Tibial artery (tissue), 4 donors: ENCODE results near the gene CDX1.

Source experiments
- DNase-seq, 2 donors: peaks; one replicate each; pipeline ENCODE4 v3.0.0-alpha.2; 2019
- H3K27ac ChIP-seq, 2 donors: fragments of 200-600 bp; sonication (generic) in 1 of 2; 1 replicate in 1 of 2; 2 replicates in 1 of 2; pipeline ENCODE4 v1.5.1; 2018 to 2019; ENCODE audit warnings: mild to moderate bottlenecking in 1 of 2
- H3K27me3 ChIP-seq, 2 donors: fragments of 200-600 bp; sonication (generic) in 1 of 2; one replicate each; pipeline versions ENCODE4 v1.5.1 to v1.6.0; 2016 to 2019
- H3K36me3 ChIP-seq, 3 donors: fragments of 200-600 bp; sonication (generic) in 2 of 3; one replicate each; pipeline ENCODE4 v1.5.1; 2016 to 2019; ENCODE audit warnings: mild to moderate bottlenecking in 2 of 3
- H3K4me1 ChIP-seq, 4 donors: fragments of 200-600 bp; sonication (generic) in 2 of 4; 1 replicate in 3 of 4; 2 replicates in 1 of 4; pipeline ENCODE4 v1.5.1; 2016 to 2019
- H3K4me3 ChIP-seq, 2 donors: fragments of 200-600 bp; sonication (generic) in 1 of 2; 1 replicate in 1 of 2; 2 replicates in 1 of 2; pipeline ENCODE4 v1.5.1; 2018 to 2019; ENCODE audit warnings: mild to moderate bottlenecking in 2 of 2
- H3K9me3 ChIP-seq, 3 donors: fragments of 200-600 bp; sonication (generic) in 1 of 3; one replicate each; pipeline ENCODE4 v1.5.1; 2016 to 2019
- CTCF ChIP-seq, 2 experiments: fragments of 200-600 bp in 1 of 2; fragments of 450-650 bp in 1 of 2; IDR thresholded peaks; one replicate each; pipeline ENCODE4 v1.5.1; 2017 to 2019; ENCODE audit warnings: antibody characterized with exemption in 2 of 2, mild to moderate bottlenecking in 1 of 2, moderate library complexity in 1 of 2
- intact Hi-C: fragments of 100-400 bp; cut with DNase I; formaldehyde crosslinking; loops from one replicate; pipeline ENCODE4 v1.15.0; 2023; ENCODE audit warnings: low total_unique reads

CDX1 gene

GRCh38 chr5:150183436-150183835, 16.9 kb downstream of the CDX1 start:
- no peak for TF ChIP-seq CTCF (IDR thresholded peaks at IDR 0.05)
- Histone ChIP-seq H3K27me3 (peaks cover 0 to 4% of the 10 kb centered on the region in 2 donors), H3K4me1 (peaks cover 8 to 45% (median 31%) of the 10 kb centered on the region in 4 donors), H3K36me3 (no peaks in the 10 kb centered on the region), H3K27ac (peak overlapping the region in 1 of 2 donors; percentile 93), H3K4me3 (no peak overlapping the region), H3K9me3 (no peaks in the 10 kb centered on the region)
- no peak for DNase-seq
- intact Hi-C loops = no loop called here

DNA sequence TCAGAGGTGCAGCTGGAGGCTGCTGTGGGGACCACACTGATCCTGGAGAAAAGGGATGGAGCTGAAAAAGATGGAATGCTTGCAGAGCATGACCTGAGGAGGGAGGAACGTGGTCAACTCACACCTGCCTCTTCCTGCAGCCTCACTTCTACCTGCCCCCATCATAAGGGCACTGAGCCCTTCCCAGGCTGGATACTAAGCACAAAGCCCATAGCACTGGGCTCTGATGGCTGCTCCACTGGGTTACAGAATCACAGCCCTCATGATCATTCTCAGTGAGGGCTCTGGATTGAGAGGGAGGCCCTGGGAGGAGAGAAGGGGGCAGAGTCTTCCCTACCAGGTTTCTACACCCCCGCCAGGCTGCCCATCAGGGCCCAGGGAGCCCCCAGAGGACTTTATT, 17.4 kb downstream of the CDX1 start:
- Histone ChIP-seq H3K27ac (no peak overlapping the region), H3K4me3 (no peak overlapping the region), H3K36me3 (no peaks in the 10 kb centered on the region), H3K27me3 (peaks cover 0 to 7% of the 10 kb centered on the region in 2 donors), H3K9me3 (no peaks in the 10 kb centered on the region), H3K4me1 (peaks cover 8 to 43% (median 32%) of the 10 kb centered on the region in 4 donors)
- intact Hi-C loops = no loop called here
- no peak for DNase-seq
- TF ChIP-seq CTCF (IDR thresholded peaks at IDR 0.05) = no peak

DNA sequence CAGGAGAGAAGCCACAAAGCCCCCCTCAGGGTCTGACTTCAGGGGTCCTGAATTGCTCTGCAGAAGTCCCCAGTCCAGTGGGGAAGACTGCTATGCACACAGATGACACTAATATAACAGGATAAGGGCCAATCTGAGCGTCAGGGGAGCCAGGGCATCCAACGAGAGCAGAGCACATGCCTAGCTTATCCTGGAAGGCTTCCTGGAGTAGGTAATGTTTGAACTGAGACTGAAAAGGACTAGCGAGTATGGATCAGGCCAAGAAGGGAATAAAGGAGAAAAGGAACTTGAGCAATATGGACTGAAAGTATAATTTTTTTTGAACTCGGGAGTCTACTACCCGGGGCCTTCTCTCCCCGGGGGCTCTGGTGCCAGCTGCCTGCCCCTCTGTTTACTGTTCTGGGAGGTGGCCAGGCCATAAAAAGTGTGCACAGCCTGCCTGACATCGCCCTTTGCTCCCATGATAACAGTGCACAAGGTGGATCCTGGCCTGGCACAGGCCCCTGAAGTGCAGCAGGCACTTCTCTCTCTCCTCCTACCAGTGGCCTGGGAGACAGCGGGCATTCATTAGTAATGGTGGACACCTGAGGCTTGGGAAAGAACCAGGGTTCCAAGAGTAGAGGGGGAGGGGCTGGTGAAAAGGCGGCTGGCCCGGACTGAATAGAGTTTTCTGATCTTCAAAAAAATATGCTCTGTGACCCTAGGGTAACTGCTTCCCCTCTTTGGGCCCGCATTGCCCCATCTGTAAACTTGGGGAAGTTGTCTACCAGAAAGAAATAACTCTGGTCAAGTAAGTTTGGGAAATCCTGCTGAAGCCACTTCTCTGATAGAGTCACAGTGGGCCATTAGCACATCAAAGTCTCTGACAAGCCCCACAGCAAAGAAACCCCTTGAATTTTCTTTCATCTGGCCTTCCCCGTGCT, 18.7 kb downstream of the CDX1 start:
- no peak for DNase-seq
- intact Hi-C loops = no loop called here
- no peak for TF ChIP-seq CTCF (IDR thresholded peaks at IDR 0.05)
- no peaks in the 10 kb centered on the region for H3K9me3 ChIP-seq
- no peak overlapping the region for H3K27ac ChIP-seq
- H3K27me3 ChIP-seq = peaks cover 0 to 19% of the 10 kb centered on the region in 2 donors
- H3K36me3 ChIP-seq = no peaks in the 10 kb centered on the region
- no peak overlapping the region for H3K4me3 ChIP-seq
- peaks cover 8 to 37% (median 28%) of the 10 kb centered on the region in 4 donors for H3K4me1 ChIP-seq

DNA sequence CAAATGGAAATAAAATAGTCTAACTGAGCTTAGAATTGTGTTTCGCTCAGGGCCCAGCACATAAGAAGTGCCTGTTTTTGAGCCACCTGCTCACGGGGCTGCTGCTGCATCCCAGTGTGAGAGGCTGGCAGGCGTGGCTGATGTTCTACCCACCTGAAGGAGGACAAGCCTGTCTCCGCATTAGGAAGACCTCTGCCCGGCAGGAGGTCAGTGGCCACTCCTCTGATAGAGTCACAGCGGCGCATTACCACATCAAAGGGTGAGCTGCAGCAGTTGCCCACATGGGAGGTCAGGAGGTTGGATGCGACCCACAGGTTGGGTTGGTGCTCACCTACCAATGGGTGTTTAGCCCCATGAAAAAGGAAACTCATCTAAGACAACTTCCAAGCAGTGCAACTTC, 19.6 kb downstream of the CDX1 start:
- DNase-seq = no peak
- Histone ChIP-seq H3K4me3 (no peak overlapping the region), H3K4me1 (peaks cover 8 to 30% (median 23%) of the 10 kb centered on the region in 4 donors), H3K9me3 (no peaks in the 10 kb centered on the region), H3K36me3 (no peaks in the 10 kb centered on the region), H3K27me3 (peaks cover 0 to 24% of the 10 kb centered on the region in 2 donors), H3K27ac (no peak overlapping the region)
- no peak for TF ChIP-seq CTCF (IDR thresholded peaks at IDR 0.05)
- intact Hi-C loops = no loop called here

DNA sequence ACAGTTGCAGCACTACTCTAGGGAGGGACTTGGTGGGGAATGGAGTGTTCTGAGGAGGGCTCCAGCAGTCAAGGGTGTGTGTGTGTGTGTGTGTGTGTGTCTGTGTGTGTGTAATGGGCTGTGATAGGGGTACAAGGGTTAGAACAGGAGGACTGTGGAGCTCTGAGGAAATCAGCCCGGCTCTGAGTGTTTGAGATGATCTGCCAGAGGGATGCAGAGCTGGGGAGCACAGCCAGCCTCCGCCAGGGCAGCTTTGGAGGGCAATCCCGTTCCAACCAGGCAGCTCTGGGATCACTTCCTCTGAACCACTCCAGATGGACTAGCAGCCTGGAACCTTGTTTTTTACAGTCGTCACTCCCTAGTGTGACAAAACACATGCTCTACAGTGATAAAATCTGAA, 20.3 kb downstream of the CDX1 start:
- Histone ChIP-seq H3K4me3 (no peak overlapping the region), H3K9me3 (no peaks in the 10 kb centered on the region), H3K36me3 (no peaks in the 10 kb centered on the region), H3K4me1 (peaks cover under 1 to 22% (median 15%) of the 10 kb centered on the region in 4 donors), H3K27ac (no peak overlapping the region), H3K27me3 (peaks cover 0 to 24% of the 10 kb centered on the region in 2 donors)
- no peak for DNase-seq
- intact Hi-C loops = no loop called here
- TF ChIP-seq CTCF (IDR thresholded peaks at IDR 0.05) = no peak
